HL-60/S4 treated with phorbol 12-myristate 13-acetate at 8.2 ng/mL for 4 days and 3 days (cell line): ENCODE results near the gene PIWIL4.

Source experiments
- in situ Hi-C: fragments of 300-500 bp; cut with MboI; formaldehyde crosslinking; loops from 2 replicates; pipeline ENCODE4 v1.15.0; 2022; ENCODE audit warnings: low sequenced_read_pairs

Gene PIWIL4

GRCh38 chr11:94567181-94567670, at the start of gene PIWIL4:
TSS of gene PIWIL4 (plus strand) at chr11:94567368. CDS start at chr11:94567519, 151 bp downstream.
- in situ Hi-C loops, result no loop called here

- in situ Hi-C loops, result no loop called here
These were observed 48.9 kb upstream of the PIWIL4 start for GRCh38 chr11:94518300-94518699.

GRCh38 chr11:94519478-94520084, 47.6 kb upstream of the PIWIL4 start:
- in situ Hi-C loops, result no loop called here

- in situ Hi-C loops, result no loop called here
These were observed 45.5 kb upstream of the PIWIL4 start for GRCh38 chr11:94521684-94522083.

- in situ Hi-C loops, result no loop called here
These were observed 42.8 kb upstream of the PIWIL4 start for GRCh38 chr11:94524341-94524740.

GRCh38 chr11:94525546-94526324, 41.4 kb upstream of the PIWIL4 start:
- in situ Hi-C loops, result loop anchor here (25.0 kb wide), 1 partner anchor 362 kb away; no protein-coding TSS in a partner anchor

- in situ Hi-C loops, result loop anchor here (25.0 kb wide), 1 partner anchor 360 kb away; no protein-coding TSS in a partner anchor
These were observed 40.3 kb upstream of the PIWIL4 start for GRCh38 chr11:94526645-94527438.

GRCh38 chr11:94528551-94528950, 38.6 kb upstream of the PIWIL4 start:
- in situ Hi-C loops, result loop anchor here (25.0 kb wide), 1 partner anchor 359 kb away; no protein-coding TSS in a partner anchor

- in situ Hi-C loops, result loop anchor here (25.0 kb wide), 1 partner anchor 355 kb away; no protein-coding TSS in a partner anchor
These were observed 35.0 kb upstream of the PIWIL4 start for GRCh38 chr11:94532211-94532610.

GRCh38 chr11:94533206-94533605, 34.0 kb upstream of the PIWIL4 start:
- in situ Hi-C loops, result loop anchor here (25.0 kb wide), 1 partner anchor 354 kb away; no protein-coding TSS in a partner anchor

GRCh38 chr11:94533696-94534630, 33.2 kb upstream of the PIWIL4 start:
- in situ Hi-C loops, result loop anchor here (25.0 kb wide), 1 partner anchor 353 kb away; no protein-coding TSS in a partner anchor

- in situ Hi-C loops, result loop anchor here (25.0 kb wide), 1 partner anchor 351 kb away; no protein-coding TSS in a partner anchor
These were observed 30.8 kb upstream of the PIWIL4 start for GRCh38 chr11:94536386-94536785.

- in situ Hi-C loops, result loop anchor here (25.0 kb wide), 1 partner anchor 350 kb away; no protein-coding TSS in a partner anchor
These were observed 30.1 kb upstream of the PIWIL4 start for GRCh38 chr11:94537031-94537600.

GRCh38 chr11:94539420-94539819, 27.7 kb upstream of the PIWIL4 start:
- in situ Hi-C loops, result loop anchor here (25.0 kb wide), 1 partner anchor 348 kb away; no protein-coding TSS in a partner anchor

- in situ Hi-C loops, result loop anchor here (25.0 kb wide), 1 partner anchor 343 kb away; no protein-coding TSS in a partner anchor
These were observed 23.2 kb upstream of the PIWIL4 start, which contains the start of gene FUT4 for GRCh38 chr11:94543695-94544645. TSS of gene FUT4 (plus strand) at chr11:94543921. CDS start at chr11:94544134, 213 bp downstream.

GRCh38 chr11:94544646-94545263, 22.4 kb upstream of the PIWIL4 start:
- in situ Hi-C loops, result loop anchor here (25.0 kb wide), 1 partner anchor 343 kb away; no protein-coding TSS in a partner anchor
